SK-N-SH treated with all-trans-retinoic acid at 6 μM for 48 hours (cell line): Measurements from ENCODE around the gene ZDHHC11.
"Not testable (repeated sequence)": the region's sequence is repeated elsewhere in the genome, so short reads cannot be mapped to it uniquely, and the experiment has no call there.

Source experiments
- ATAC-seq: fragments of 200-7000 bp; cut with Tn5 transposase; 3 replicates; pipeline ENCODE4 v1.9.1; 2020; ENCODE audit warnings: mild to moderate bottlenecking, moderate library complexity
- BACH2 ChIP-seq: fragments of 250-450 bp; sonication (Bioruptor Pico); IDR thresholded peaks from 2 replicates; pipeline ENCODE4 v1.9.0; 2021; ENCODE audit warnings: mild to moderate bottlenecking, borderline replicate concordance
- CREB5 ChIP-seq: fragments of 250-450 bp; sonication (Bioruptor Pico); IDR thresholded peaks from 2 replicates; pipeline ENCODE4 v1.5.1; 2020; ENCODE audit warnings: low read depth, mild to moderate bottlenecking, moderate library complexity
- CSDC2 ChIP-seq: fragments of 250-450 bp; sonication (Bioruptor Pico); IDR thresholded peaks from 2 replicates; pipeline ENCODE4 v1.5.0; 2020; ENCODE audit warnings: mild to moderate bottlenecking, moderate library complexity
- CSRNP3 ChIP-seq: fragments of 250-450 bp; sonication (Bioruptor Pico); IDR thresholded peaks from 2 replicates; pipeline ENCODE4 v1.5.1; 2021; ENCODE audit warnings: mild to moderate bottlenecking, moderate library complexity
- ESRRG ChIP-seq: fragments of 250-450 bp; sonication (Bioruptor Pico); IDR thresholded peaks from 2 replicates; pipeline ENCODE4 v1.6.1; 2021; ENCODE audit warnings: mild to moderate bottlenecking
- GLIS3 ChIP-seq: fragments of 250-450 bp; sonication (Bioruptor Pico); IDR thresholded peaks from 2 replicates; pipeline ENCODE4 v1.5.0; 2020; ENCODE audit warnings: mild to moderate bottlenecking, moderate library complexity
- ISL1 ChIP-seq: fragments of 250-450 bp; sonication (Bioruptor Pico); IDR thresholded peaks from 2 replicates; pipeline ENCODE4 v2.1.2; 2022; ENCODE audit warnings: mild to moderate bottlenecking, moderate library complexity
- PATZ1 ChIP-seq: fragments of 250-450 bp; sonication (Bioruptor Pico); IDR thresholded peaks from 2 replicates; pipeline ENCODE4 v1.8.0; 2020; ENCODE audit warnings: mild to moderate bottlenecking, moderate library complexity, borderline replicate concordance
- PPARA ChIP-seq: fragments of 250-450 bp; sonication (Bioruptor Pico); IDR thresholded peaks from 2 replicates; pipeline ENCODE4 v1.5.0; 2020; ENCODE audit warnings: mild to moderate bottlenecking, borderline replicate concordance
- RARB ChIP-seq: fragments of 250-450 bp; sonication (Bioruptor Pico); IDR thresholded peaks from 2 replicates; pipeline ENCODE4 v1.8.0; 2021; ENCODE audit warnings: mild to moderate bottlenecking, moderate library complexity
- TCF4 ChIP-seq: fragments of 250-450 bp; sonication (Bioruptor Pico); IDR thresholded peaks from 2 replicates; pipeline ENCODE4 v1.8.0; 2021; ENCODE audit warnings: mild to moderate bottlenecking, moderate library complexity, borderline replicate concordance
- ZC3H10 ChIP-seq: fragments of 250-450 bp; sonication (Bioruptor Pico); IDR thresholded peaks from 2 replicates; pipeline ENCODE4 v1.5.1; 2021; ENCODE audit warnings: mild to moderate bottlenecking, moderate library complexity
- ZFP3 ChIP-seq: fragments of 250-450 bp; sonication (Bioruptor Pico); IDR thresholded peaks from 2 replicates; pipeline ENCODE4 v1.5.0; 2020; ENCODE audit warnings: mild to moderate bottlenecking, moderate library complexity
- ZFP30 ChIP-seq: fragments of 450-650 bp; formaldehyde crosslinking; IDR thresholded peaks from 2 replicates; pipeline ENCODE4 v1.5.0; 2022; ENCODE audit warnings: mild to moderate bottlenecking, moderate library complexity
- ZNF565 ChIP-seq: fragments of 450-650 bp; formaldehyde crosslinking; conservative IDR thresholded peaks from 2 replicates; pipeline ENCODE4 v1.5.0; 2020; ENCODE audit warnings: low read depth, mild to moderate bottlenecking, moderate library complexity
- ZNF70 ChIP-seq: fragments of 450-650 bp; formaldehyde crosslinking; IDR thresholded peaks from 2 replicates; pipeline ENCODE4 v1.5.0; 2020; ENCODE audit warnings: mild to moderate bottlenecking, moderate library complexity
- ZNF8 ChIP-seq: fragments of 450-650 bp; formaldehyde crosslinking; IDR thresholded peaks from 2 replicates; pipeline ENCODE4 v1.5.0; 2020; ENCODE audit warnings: mild to moderate bottlenecking, moderate library complexity
- TF ChIP-seq, protein P1 (sequence below): fragments of 250-450 bp; sonication (Bioruptor Pico); IDR thresholded peaks from 2 replicates; pipeline ENCODE4 v1.5.0; 2020; ENCODE audit warnings: mild to moderate bottlenecking, moderate library complexity
- TF ChIP-seq, protein P2 (sequence below): fragments of 250-450 bp; sonication (Bioruptor Pico); IDR thresholded peaks from 2 replicates; pipeline ENCODE4 v1.8.0; 2021; ENCODE audit warnings: low read depth, mild to moderate bottlenecking, moderate library complexity, borderline replicate concordance

Gene ZDHHC11

GRCh38 chr5:756865-757345 is 93.9 kb downstream of the ZDHHC11 start:
- no peak for ATAC-seq
- TF ChIP-seq PPARA: no peak
- TF ChIP-seq ZNF70 (CRISPR knock-in tag): no peak
- no peak for TF ChIP-seq RARB (CRISPR knock-in tag)
- TF ChIP-seq ISL1 (CRISPR knock-in tag): no peak
- TF ChIP-seq, protein P1, sequence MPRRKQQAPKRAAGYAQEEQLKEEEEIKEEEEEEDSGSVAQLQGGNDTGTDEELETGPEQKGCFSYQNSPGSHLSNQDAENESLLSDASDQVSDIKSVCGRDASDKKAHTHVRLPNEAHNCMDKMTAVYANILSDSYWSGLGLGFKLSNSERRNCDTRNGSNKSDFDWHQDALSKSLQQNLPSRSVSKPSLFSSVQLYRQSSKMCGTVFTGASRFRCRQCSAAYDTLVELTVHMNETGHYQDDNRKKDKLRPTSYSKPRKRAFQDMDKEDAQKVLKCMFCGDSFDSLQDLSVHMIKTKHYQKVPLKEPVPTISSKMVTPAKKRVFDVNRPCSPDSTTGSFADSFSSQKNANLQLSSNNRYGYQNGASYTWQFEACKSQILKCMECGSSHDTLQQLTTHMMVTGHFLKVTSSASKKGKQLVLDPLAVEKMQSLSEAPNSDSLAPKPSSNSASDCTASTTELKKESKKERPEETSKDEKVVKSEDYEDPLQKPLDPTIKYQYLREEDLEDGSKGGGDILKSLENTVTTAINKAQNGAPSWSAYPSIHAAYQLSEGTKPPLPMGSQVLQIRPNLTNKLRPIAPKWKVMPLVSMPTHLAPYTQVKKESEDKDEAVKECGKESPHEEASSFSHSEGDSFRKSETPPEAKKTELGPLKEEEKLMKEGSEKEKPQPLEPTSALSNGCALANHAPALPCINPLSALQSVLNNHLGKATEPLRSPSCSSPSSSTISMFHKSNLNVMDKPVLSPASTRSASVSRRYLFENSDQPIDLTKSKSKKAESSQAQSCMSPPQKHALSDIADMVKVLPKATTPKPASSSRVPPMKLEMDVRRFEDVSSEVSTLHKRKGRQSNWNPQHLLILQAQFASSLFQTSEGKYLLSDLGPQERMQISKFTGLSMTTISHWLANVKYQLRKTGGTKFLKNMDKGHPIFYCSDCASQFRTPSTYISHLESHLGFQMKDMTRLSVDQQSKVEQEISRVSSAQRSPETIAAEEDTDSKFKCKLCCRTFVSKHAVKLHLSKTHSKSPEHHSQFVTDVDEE: no peak
- no peak for TF ChIP-seq BACH2 (CRISPR knock-in tag)
- TF ChIP-seq, protein P2, sequence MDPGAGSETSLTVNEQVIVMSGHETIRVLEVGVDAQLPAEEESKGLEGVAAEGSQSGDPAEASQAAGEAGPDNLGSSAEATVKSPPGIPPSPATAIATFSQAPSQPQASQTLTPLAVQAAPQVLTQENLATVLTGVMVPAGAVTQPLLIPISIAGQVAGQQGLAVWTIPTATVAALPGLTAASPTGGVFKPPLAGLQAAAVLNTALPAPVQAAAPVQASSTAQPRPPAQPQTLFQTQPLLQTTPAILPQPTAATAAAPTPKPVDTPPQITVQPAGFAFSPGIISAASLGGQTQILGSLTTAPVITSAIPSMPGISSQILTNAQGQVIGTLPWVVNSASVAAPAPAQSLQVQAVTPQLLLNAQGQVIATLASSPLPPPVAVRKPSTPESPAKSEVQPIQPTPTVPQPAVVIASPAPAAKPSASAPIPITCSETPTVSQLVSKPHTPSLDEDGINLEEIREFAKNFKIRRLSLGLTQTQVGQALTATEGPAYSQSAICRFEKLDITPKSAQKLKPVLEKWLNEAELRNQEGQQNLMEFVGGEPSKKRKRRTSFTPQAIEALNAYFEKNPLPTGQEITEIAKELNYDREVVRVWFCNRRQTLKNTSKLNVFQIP: no peak
- no peak for TF ChIP-seq GLIS3

DNA sequence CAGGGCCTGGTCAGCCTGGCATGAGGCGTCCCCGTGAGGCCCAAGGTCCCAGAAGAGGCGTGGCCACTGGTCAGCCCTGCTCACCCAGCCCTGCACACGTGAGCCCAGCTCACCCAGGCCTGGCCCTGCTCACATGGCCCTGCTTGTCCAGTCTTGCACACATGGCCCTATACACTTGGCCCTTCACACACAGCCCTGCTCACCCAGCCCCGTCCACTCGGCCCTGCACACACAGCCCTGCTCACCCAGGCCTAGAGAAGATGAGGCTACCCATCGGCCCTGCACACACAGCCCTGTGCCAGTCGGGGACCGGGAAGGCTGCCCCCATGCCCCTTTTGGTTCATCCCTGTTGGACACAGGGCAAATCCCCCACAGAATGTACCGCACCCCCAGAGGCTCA is 94.6 kb downstream of the ZDHHC11 start:
- no peak for TF ChIP-seq ZFP30 (CRISPR knock-in tag)
- TF ChIP-seq PATZ1 (CRISPR knock-in tag): no peak
- TF ChIP-seq CSDC2 (CRISPR knock-in tag): no peak
- no peak for TF ChIP-seq ZFP3
- TF ChIP-seq ZC3H10 (CRISPR knock-in tag): no peak
- TF ChIP-seq CREB5: no peak
- TF ChIP-seq ISL1 (CRISPR knock-in tag): no peak
- TF ChIP-seq RARB (CRISPR knock-in tag): no peak
- TF ChIP-seq ESRRG (CRISPR knock-in tag): no peak
- no peak for TF ChIP-seq TCF4
- no peak for ATAC-seq

- not testable (repeated sequence) for ATAC-seq
Measured at GRCh38 chr5:754143-754632, 96.6 kb downstream of the ZDHHC11 start.

DNA sequence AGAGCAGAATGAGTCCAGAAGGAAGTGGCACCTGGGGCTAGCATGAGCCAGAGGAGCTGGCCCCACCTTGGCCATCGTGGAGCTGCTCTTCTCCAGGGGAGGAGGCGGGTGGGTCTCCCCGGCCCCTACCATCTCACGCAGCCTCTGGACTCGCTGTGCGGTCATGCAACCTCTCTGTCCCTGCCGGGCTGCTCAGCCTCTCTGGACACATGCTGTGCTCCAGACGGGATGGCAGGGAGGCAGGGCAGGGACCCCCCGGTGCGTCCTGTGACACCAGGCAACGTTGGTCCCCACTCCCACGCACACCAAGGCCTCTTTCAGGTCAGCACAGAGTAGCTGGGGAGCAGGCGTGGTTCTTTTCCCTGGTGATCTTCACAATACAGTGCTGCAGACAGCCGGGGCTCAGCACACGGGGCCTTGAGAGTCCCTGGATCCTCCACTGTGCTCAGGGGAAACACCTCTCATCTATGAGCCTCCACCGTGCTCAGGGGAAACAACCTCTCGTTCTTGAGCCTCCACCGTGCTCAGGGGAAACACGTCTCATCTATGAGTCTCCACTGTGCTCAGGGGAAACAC is 97.1 kb downstream of the ZDHHC11 start:
- ATAC-seq: not testable (repeated sequence)

DNA sequence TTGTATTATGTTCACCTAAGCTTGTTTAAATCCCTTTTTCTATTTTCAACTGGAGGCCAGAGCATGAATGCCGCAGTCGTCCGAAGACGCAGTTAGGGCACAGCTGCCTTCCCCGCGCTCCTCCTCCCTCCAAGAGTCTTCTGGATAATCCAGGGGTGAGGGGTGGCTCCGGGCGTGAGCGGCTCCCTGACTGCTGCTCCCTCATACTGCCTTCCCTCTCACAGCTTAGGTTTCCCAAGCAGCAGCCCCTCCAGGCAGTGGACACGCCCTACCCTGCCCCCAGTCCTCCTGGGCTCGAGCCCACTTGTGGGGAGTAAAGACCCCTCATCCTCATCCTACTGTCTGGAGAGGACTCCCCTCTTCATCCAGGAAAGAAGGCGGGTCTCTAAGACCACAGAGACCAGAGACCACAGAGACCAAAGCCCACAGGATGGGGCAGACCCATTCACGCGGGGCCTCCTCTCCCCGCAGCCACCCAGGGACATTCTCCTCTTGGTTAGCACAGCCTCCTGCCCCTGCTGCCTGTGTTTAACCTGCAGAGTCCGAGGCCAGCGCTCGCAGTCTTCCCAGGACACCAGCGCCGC is 98.2 kb downstream of the ZDHHC11 start:
- not testable (repeated sequence) for ATAC-seq

DNA sequence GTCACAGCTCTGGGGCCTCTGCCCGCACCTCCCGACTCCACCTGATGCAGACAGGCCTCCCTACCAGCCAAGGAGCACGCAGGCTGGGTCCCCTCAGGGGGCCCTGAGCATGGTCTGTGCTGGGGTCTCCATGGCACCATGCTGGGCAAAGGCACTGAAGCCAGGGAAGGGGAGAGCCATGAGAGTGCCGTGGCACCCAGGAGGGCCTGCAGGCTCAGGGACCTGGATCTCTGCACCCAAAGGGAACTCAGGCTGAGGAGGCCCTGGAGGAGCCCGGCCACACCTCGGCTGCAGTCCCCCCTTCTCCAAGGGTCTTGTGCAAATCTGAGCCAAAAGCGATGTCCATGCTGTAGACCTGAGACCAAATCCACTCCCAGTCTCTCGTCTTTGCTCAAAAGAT is 98.8 kb downstream of the ZDHHC11 start:
- not testable (repeated sequence) for ATAC-seq

DNA sequence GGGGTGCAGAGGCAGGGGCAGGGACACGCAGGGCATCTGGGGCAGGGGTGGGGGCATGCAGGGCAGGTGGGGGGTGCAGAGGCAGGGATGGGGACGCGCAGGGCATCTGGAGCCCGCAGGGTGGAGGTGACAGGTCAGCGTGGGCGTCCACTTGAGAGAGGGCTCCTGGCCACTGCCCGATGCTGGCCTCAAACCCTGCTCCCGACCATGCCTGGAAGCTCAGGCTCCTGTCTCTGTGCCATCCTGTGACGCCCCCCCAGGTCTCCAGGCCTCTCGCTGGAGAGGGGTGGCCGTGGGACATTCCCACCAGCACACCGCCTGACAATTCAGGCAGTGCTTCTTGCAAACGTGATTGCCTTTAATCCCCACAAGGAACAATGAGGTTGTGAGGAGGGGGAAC is 99.3 kb downstream of the ZDHHC11 start:
- ATAC-seq: no peak
- no peak for TF ChIP-seq ZC3H10 (CRISPR knock-in tag)
- no peak for TF ChIP-seq ZNF565
- TF ChIP-seq BACH2 (CRISPR knock-in tag): no peak
- no peak for TF ChIP-seq CSRNP3 (CRISPR knock-in tag)
- TF ChIP-seq ZNF70 (CRISPR knock-in tag): no peak
- TF ChIP-seq, protein P1: no peak
- TF ChIP-seq CSDC2 (CRISPR knock-in tag): no peak
- no peak for TF ChIP-seq ZNF8
- no peak for TF ChIP-seq ZFP3
